Stimulated activated CD8-positive, alpha-beta memory T cell treated with anti-CD3 and anti-CD28 coated beads, Interleukin-2, amount 100 ng/mL, for 48 hours (primary cell): ENCODE measurements around the gene CD99L2.

Source experiments
- DNase-seq, 2 donors: peaks; one replicate each; pipeline ENCODE4 v3.0.0-alpha.2; 2020; ENCODE audit warnings: low read depth in 2 of 2

Gene CD99L2

GRCh38 chrX:150763303-150763797 is 135.1 kb downstream of the CD99L2 start:
- DNase-seq, result no peak

- no peak for DNase-seq
These were observed 136.0 kb downstream of the CD99L2 start for GRCh38 chrX:150762258-150763165.

GRCh38 chrX:150761819-150762216 is 136.7 kb downstream of the CD99L2 start:
- DNase-seq, result no peak

GRCh38 chrX:150761176-150761818 is 137.2 kb downstream of the CD99L2 start:
- no peak for DNase-seq

- DNase-seq, result no peak
These were observed 138.7 kb downstream of the CD99L2 start for GRCh38 chrX:150759568-150760416.

- no peak for DNase-seq
These were observed 141.1 kb downstream of the CD99L2 start for GRCh38 chrX:150757371-150757770.

GRCh38 chrX:150753968-150754367 is 144.5 kb downstream of the CD99L2 start:
- DNase-seq, result no peak

GRCh38 chrX:150753357-150753756 is 145.1 kb downstream of the CD99L2 start:
- no peak for DNase-seq

- no peak for DNase-seq
These were observed 146.3 kb downstream of the CD99L2 start for GRCh38 chrX:150752124-150752523.

- DNase-seq, result no peak
These were observed 162.0 kb downstream of the CD99L2 start for GRCh38 chrX:150736475-150736874.

GRCh38 chrX:150731795-150732194 is 166.7 kb downstream of the CD99L2 start:
- peak in 1 of 2 donors; percentile 40 for DNase-seq

GRCh38 chrX:150730719-150731118 is 167.7 kb downstream of the CD99L2 start:
- no peak for DNase-seq

GRCh38 chrX:150729956-150730355 is 168.5 kb downstream of the CD99L2 start:
- no peak for DNase-seq

GRCh38 chrX:150719621-150720020 is 178.8 kb downstream of the CD99L2 start:
- DNase-seq, result no peak
